Suppressor macrophage (primary cell): Measurements from ENCODE around the gene TREX2.
A peak's percentile ranks its signal among the peaks of the same experiment; 100 is the strongest.

Experiments
- DNase-seq, 4 experiments: peaks; one replicate each; pipeline ENCODE4 v3.0.0-alpha.2; 2020 to 2022

Gene TREX2

GRCh38 chrX:153433781-153434285, 12.0 kb downstream of the TREX2 start:
- no peak for DNase-seq

GRCh38 chrX:153433161-153433680, 12.6 kb downstream of the TREX2 start:
- no peak for DNase-seq

DNA sequence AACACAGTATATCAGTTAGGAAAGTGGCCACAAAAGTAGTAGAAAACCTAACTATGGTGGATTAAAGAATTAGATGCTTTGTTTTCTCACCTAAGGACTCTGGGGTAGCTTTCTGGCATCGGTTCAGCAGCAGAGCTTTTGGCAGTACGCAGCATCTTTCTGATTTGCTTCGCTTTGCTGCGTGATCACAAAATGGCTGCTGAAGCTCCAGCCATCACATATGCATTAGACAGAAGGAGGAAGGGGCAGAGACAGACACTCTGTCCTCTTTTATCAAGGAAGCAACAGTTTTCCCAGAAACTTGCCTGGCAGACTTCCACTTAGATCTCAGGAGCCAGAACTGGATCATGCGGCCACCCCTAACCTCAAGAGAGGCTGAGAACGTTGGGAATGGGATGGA, 15.1 kb downstream of the TREX2 start:
- DNase-seq: no peak

DNA sequence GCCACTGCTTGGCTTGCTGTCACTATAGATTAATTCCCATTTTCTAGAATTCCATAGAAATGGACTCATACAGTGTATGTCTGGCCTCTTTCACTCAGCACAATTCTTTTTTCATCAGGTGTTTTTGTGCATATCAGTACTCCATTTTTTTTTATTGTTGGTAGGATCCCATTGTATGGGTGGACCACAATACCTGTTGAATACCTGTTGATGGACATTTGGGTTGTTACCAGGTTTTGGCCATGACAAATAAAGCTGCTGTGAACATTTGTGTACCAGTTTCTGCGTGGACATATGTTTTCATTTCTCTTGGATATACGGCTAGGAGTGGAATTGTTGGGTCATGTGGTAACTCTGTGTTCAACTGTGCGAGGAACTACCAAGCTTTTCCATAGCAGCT, 19.7 kb downstream of the TREX2 start:
- no peak for DNase-seq

DNA sequence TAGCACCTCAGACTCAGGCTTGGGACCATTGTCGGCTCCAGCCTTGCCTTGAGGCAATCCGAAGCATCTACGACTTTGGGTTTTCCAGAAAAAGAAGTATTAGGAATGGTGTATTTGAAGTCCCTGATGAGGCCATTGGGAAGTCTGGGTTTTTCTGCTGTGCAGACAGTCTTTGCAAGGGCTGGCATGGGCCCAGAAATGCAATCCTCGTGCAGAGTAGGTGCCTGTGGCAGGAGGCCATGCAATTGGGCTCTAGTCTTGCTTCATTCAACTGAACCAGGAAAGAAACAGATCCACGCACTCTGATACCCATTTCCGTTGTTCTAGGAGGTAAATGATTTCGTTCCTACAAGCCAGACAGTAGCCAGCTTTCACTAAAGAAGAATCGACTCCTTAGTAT, 22.2 kb downstream of the TREX2 start:
- DNase-seq: peak in 3 of 4 experiments; percentile 19 to 62 (median 34)

DNA sequence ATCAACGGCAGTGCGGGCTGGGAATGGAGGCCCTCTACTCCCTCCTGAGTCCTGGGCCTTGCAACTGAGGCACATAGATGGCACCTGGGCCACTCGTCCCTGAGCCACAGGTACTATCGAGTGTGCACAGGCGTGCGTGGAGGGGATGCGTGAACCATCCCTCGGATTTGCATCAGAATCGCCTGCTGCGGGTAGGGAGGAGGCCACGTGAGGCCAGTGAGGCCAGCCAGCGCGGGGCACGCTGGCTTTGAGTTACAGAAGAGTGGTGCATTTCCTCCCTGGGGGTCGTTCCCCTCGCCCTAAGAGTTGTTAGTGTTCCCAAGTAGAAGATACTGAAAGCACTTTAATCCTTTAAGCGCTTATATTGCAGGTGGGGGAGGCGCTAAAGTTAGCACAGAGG, 24.0 kb downstream of the TREX2 start:
- DNase-seq: no peak

DNA sequence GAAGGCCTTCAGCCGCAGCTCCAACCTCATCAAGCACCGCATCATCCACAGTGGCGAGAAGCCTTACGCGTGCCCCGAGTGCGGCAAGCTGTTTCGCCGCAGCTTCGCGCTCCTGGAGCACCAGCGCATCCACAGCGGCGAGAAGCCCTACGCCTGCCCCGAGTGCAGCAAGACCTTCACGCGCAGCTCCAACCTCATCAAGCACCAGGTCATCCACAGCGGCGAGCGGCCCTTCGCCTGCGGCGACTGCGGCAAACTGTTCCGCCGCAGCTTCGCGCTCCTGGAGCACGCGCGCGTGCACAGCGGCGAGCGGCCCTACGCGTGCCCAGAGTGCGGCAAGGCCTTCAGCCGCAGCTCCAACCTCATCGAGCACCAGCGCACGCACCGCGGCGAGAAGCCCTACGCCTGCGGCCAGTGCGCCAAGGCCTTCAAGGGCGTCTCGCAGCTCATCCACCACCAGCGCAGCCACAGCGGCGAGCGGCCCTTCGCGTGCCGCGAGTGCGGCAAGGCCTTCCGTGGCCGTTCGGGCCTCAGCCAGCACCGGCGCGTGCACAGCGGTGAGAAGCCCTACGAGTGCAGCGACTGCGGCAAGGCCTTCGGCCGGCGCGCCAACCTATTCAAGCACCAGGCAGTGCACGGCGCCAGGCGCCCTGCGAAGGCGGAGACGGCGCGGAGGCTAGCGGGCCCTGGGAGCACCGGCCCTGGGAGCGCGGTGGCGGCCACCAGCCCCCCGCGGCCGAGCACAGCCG, 24.8 kb downstream of the TREX2 start:
- DNase-seq: no peak

- no peak for DNase-seq
Observed at GRCh38 chrX:153417637-153418036, 28.2 kb downstream of the TREX2 start.

DNA sequence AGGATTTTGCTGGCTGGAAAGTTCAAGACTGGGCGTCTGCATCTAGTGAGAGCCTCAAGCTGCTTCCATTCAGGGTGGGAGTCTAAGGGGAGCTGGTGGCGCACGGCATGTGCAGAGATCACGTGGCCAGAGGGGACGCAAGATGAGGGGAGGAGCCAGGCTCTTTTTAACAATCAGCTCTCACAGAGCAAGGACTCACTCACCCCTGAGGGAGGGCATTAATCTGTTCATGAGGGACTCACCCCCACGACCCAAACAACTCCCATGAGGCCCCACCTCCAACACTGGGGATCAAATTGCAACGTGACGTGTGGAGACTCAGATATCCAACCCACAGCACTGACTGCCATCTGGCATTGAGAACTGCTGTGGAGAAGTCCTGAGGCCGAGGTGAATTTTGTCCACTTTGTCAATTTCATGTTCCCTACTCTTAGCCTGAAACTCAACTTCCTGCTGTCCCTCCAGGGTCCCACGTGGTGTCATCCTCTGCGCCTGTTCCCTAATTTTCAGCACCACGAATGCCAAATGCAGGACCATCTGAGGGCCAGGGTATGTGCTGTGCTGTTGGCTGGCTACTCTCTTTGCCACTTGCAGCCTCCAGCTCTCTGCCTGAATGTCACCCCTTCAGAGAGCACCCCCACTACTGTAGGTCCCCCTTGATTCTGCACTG, 28.9 kb downstream of the TREX2 start:
- DNase-seq: peak; percentile 3 to 62 (median 58)

DNA sequence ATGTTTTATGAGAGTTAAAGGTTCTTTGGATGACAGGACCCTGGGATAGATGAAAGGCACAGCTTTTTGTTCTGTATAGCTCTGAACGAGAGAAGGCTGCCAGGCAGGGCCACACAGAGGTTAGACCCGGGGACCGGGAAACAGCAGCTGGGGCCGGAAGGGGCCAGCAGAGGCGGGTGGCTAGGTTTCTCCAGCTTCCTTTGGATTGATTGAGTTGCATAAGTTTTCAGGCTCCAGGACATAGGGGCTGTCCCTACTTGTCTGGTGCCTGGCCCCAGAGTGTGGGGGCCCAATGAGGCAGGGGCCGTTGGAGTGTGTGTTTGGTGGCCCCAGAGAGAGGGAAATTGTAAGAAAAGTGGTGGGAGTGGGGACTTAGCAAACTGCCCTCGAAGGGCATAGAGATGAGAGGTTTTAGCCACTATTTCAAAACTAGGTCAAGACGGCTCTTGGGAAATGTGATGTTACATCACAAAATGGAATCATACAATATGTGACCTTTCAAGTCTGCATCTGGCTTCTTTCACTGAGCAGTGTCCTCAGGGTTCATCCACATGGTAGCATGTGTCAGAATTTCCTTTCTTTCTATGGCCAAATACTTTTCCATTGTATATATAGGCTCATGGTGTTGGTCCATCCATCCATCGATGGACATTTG, 30.9 kb downstream of the TREX2 start:
- DNase-seq: peak; percentile 36 to 81 (median 68)

DNA sequence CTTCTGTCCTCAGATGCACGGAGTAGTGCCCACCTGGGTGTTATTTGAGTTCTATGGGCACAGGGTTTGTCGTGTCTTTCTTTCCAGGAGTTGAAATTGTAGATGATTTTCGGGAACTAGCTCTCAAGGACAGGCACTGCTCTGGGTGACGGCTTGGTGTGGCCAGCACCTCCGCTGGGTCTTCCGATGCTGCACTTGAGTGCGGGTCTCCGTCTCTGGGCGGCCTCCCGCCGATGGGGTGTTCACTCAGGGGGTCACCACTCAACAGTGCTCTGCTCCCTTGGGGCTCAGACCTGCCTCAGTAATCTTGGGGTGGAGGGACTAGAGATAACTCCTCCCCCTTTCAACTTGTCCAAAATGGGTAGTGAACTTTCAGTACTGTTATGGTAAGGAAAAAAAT, 32.1 kb downstream of the TREX2 start:
- DNase-seq: no peak

GRCh38 chrX:153412746-153413720, 32.8 kb downstream of the TREX2 start:
- no peak for DNase-seq

DNA sequence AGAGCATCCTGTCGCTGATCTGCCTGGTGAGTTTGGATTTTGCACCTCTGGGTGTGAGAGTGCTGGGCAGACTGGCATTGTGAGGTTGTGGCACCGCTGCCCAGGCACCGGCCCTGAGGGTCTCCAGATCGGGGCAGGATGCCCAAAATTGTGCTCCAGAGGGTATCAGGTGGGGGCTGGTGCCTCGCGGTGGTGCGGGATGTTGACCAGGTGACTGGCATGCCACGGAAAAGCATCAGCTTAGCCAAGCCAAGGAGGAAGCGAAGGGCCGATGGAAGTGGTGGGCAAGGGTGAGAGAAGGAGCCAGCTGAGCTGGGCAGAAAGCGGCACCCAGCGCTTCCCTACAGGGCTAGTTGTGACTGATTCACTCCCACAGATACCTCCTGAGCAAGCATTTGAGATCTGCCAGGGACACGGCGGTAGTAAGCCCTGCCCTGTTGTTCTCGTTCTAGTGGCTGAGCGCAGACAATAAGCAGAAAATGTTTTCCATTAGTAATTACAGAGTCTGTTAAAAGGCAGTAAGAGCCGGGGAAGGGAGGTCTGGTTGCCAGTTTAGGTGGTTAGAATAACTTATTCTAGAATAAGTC, 33.8 kb downstream of the TREX2 start:
- DNase-seq: peak; percentile 43 to 68 (median 59)

DNA sequence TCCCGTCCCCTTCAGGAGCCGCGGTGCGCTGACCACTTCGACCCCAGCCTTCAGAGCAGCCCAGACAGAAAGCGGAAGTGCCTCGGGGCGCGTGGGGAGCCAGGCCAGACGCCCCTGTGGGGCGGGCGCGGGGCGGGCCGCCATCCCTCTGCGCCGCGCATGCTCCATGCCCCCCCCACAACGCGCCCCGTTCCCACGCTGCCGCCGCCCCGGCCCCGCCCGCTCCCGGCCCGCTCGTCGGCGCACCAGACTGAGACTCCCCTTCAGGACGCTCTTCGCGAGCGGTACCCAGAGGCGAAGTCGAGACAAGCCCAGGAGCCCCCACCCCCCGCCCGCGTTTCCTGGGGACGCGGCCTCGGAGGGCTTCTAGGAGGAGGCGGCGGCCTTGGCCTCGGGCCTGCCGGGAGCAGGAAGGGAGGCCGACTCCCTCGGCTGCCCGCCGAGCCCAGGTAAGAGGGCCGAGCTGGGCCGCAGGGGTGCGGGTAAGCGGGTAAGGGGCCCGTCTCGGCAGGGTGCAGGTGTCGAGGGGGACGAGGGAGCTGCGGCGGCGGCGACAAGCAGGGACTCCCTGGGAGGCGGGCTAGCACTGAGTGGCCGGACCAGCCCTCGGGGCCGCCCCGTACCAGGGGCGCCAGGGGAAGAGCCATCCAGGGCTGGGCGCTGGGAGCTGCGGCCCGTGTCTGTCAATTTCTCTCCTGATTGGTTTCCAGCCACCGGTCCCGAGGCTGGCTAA, 34.4 kb downstream of the TREX2 start, which contains the start of gene ZFP92:
Gene ZFP92 (plus strand): TSS at position 218 of the 733 bp plus-strand sequence. CDS start 6,851 bp downstream, outside the sequence.
- peak; percentile 56 to 88 (median 72) for DNase-seq

- no peak for DNase-seq
Observed at GRCh38 chrX:153410888-153411254, 35.0 kb downstream of the TREX2 start.

DNA sequence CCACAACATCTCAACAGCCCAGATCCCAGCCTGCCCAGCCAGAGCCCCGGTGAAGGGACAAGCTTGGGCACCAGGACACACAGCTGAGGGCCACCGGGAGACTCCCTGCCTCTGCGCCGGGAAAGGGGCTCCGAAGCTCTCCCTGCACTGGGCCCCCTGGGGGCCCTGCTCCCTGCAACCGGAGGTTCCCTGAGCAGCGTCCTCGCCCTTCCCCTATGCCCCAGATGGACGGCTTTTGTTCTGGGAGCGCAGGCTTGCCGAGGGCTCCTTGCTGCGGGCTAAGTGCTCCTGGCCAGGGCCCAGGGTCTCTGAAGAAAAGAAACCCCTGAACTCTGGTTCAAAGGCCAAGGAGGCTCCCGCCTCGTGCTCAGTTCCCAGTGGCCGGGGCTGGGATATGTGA, 35.5 kb downstream of the TREX2 start:
- DNase-seq: no peak

GRCh38 chrX:153409414-153410101, 36.3 kb downstream of the TREX2 start:
- DNase-seq: no peak

GRCh38 chrX:153408871-153409351, 36.9 kb downstream of the TREX2 start:
- no peak for DNase-seq

DNA sequence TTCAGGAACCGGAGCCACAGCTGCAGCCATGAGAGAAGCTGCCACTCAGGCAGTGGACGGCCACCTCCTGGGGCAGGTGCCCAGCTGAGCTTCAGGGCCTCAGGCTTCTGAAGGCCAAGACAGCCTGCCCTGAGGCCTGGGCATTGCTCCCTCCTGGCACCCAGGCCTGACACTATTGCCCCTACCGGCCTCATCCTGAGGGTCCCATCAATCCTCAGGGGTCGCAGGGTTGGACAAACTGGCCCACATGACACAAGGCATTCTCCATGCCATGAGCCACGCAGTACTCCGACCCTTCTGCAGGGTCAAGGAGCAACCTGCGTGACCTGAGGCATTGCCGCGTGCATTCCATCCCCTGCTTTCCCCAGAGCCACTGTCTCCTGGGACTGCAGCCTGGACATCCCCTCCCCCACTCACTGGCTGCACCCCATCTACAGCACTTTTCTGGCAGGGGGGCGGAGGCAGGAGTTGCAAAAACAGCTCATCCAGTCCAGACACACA, 37.6 kb downstream of the TREX2 start:
- DNase-seq: no peak

DNA sequence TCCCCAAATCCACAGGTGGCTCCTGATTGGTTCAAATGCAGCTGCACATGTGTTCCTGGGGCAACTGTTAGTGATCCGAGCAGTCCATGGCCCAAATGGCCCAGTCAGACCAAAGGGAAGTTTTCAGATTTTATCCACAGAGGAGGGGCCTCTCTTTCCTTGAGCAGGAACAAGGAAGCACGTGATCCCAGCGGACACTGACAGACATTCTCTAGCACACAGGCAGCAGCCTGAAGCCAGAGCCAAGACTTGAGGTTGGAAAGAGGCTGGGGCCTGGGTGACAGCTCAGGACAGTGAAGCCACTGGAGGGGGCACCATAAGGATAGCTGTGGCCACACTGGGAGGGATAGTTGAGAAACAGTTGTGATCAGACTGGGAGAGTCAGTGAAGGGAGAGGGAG, 38.1 kb downstream of the TREX2 start:
- no peak for DNase-seq
